Measurements from ENCODE around the gene SCYGR7.
"Not testable (repeated sequence)": the region's sequence is repeated elsewhere in the genome, so short reads cannot be mapped to it uniquely, and the experiment has no call there.

Gene SCYGR7, protein sequence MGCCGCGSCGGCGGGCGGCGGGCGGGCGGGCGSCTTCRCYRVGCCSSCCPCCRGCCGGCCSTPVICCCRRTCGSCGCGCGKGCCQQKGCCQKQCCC
- 0 reads per million in 2 donors for total RNA-seq

- DNase-seq = no peak
Observed at GRCh38 chr2:227728035-227728434, at the start of gene SCYGR7. Gene SCYGR7, plus strand, starts transcription at chr2:227728335. Its CDS starts 0 bp downstream, at chr2:227728335.

DNA sequence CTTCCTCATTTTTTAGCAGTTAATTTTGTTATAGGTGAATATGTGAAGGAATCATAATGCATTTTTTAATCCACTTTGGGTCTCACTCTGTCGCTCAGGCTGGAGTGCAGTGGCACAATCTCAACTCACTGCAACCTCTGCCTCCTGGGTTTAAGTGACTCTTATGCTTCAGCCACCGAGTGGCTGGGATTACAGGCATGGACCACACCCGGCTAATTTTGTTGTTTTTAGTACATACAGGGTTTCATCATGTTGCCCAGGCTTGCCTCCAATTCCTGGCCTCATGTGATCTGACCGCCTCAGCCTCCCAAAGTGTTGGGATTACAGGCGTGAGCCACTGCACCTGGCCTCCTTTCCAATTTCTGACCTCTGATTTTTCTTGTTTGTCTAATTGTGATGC lies 43.9 kb upstream of the SCYGR7 start:
- no peak for DNase-seq

DNA sequence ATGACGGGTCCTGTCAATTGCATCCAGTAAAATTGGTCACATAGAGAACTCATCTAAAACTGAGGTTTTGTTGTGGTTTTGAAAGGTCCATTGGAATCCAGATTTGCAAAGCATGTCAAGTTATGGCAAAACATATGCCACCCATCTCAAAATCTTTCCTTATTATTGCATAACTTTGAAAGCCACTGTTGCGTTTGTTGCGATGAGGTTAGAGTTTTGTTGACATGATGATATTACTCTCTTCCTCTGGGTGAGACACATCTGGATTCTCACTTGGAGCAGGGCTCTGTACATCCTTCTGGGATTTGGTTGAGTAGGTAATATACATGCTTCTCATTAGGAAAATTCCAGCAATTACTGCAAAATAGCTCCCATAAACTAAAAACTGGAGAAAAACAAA lies 40.9 kb upstream of the SCYGR7 start:
- no peak for DNase-seq

DNA sequence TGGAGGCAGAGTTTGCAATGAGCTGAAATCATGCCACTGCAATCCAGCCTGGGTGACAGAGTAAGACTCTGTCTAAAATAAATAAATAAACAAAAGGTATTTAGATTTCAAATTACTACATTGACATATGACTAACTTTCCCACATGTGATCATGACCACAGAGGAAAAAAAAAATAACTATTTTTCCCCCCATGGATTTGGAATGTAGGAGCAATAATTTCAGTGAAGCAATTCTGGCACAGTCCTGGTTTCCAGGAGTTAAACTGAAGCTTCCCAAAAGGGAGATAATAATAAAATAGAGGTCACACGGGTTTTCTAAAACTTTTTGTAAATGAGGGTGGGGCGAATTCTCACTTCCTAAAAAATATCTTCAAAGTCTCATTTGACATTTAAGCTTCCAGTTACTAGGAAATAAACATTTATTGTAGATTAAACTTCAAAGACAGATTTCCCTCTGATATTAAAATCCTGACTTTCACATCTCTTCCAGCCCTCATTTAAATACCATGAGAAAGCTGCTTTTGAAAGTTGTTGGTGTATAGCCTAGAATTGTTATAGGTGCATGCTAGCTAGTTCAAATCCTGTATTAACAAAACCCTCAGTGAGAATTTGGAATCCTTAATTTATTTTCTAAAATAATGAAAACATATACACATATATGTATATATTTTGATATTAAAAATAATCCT lies 31.0 kb upstream of the SCYGR7 start:
- DNase-seq = no peak

DNA sequence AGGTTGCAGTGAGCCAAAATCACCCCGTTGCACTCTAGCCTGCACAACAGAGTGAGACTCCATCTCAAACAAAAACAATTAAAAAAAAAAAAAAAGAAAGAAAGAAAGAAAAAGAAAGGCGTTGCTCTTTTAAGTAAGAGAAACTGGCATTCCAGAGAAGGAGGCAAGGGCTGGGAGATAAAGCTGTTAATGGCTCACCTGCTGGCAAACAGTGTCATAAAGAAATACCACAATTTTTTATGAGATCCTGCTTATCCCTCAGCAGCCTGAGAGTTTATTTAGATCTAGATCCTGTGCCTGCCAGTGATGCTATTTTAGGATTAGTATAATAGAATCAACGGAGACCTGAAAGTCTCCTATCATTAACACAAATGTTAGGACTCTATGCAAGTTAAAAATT lies 26.6 kb upstream of the SCYGR7 start:
- no peak for DNase-seq

GRCh38 chr2:227703280-227703732 lies 24.8 kb upstream of the SCYGR7 start:
- DNase-seq = no peak

GRCh38 chr2:227703961-227704360 lies 24.2 kb upstream of the SCYGR7 start:
- no peak for DNase-seq

DNA sequence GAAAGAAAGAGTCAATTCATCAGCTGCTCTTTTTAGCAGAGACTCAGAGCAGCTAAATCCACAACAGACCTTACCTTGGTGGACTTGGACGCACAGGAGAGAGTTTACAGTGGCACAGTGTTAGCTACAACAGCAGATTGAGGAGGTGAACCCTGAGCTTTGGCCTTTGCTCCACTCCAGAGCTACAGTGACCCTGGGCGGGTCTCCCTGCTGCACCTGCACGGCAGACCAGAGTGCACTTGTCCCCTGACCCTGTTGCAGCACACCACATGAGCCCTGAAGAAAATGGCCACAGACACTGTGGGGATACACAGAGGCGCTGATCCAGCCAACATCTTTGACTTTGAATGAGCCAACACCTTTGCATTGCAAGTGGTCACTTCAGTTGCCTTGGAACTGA lies 21.3 kb upstream of the SCYGR7 start:
- DNase-seq = no peak

- DNase-seq = no peak
Observed at GRCh38 chr2:227707390-227707789, 20.7 kb upstream of the SCYGR7 start.

DNA sequence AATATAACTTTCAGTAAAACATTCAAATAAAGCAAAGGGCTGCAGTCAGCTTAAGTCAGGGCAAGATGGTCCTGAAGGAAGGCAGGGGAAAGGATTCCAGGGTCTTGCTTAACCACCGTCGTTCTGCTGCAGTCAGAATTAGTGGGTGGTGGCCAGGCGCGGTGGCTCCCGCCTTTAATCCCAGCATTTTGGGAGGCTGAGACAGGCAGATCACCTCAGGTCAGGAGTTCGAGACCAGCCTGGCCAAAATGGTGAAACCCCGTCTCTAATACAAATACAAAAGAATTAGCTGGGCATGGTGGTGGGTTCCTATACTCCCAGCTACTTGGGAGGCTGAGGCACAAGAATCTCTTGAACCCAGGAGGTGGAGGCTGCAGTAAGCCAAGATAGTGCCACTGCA lies 17.1 kb upstream of the SCYGR7 start:
- no peak for DNase-seq

- DNase-seq = no peak
Observed at GRCh38 chr2:227713291-227713690, 14.8 kb upstream of the SCYGR7 start.

DNA sequence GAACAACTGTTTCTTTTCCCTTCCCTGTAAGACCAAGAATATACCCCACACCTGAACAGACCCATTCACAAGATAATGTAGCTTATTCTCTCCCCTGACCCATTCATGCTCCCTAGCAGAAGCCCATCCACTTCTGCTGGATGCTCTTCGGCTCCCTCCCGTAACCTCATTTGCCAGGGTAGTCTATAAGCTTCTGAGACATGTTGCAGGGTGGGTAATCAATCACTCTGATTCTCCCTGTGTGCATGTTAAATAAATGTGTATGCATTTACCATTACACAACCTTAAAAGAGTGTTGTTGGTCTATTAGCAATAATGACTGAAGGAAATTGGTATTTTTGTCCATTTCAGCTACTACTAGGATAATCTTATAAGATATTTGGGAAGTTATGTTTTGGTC lies 11.6 kb upstream of the SCYGR7 start:
- DNase-seq = no peak

DNA sequence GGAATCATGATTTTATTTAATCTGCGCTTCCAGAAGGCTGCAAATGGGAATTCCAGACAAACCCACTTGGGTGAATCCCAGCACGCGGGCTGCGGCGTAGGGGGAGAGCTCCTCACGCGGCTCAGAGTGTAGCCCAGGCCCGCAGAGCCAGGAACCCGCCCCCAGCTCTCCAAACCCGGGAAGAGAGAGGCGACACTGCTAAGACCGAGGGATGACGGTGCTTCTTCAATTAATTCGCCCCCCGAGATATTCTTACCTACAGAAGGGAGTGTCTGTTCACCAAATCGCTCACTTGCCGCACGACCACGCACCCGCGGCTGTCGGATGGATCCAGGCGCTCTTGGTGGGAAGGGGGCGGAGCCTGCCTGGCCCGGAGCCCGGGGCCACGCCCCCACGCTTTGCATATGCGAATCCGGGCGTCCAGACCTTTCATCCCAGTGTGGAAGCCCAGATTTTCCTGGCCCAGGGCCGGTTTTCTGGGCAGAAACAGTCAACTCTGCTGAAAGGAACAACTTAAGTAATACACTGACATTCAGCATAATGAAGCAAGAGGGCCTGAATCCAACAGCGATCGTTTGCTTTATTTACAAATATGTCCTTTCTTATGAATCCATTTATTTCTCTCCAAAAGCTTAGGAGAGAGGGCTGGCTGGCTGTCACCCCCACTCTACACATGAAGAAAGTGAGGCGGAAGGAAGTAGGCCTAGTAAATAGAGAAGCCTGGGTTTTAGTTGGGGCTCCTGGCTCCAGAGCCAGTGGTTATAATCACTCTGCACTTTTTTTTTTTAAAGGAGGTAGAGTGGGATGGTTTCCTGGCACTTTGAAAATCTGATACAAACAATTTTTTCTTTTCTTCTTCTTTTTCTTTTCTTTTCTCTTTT lies 10.2 kb upstream of the SCYGR7 start, which contains the start of gene SLC19A3:
Gene SLC19A3, minus strand, starts transcription at position 342 of the 881 bp plus-strand sequence. CDS start 15,710 bp downstream, outside the sequence.
- DNase-seq = no peak

GRCh38 chr2:227719641-227720040 lies 8.5 kb upstream of the SCYGR7 start:
- no peak for DNase-seq

DNA sequence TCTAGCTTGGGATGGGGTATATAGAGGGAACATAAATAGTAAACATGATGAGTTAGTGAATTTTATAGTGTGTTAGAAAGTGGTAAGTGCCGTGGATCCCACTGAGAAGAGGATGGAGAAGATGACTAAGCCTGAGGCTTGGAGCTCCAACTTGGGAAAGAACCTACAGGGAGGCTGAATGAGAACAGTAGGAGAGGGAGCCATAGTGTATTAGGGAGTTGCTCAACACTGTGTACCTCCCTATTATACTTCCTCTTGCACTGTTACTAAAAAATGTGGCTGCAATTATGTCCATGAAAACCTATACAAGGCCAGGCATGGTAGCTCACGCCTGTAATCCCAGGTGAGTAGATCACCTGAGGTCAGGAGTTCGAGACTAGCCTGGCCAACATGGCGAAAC lies 7.5 kb upstream of the SCYGR7 start:
- DNase-seq = no peak

GRCh38 chr2:227722821-227723220 lies 5.3 kb upstream of the SCYGR7 start:
- not testable (repeated sequence) for DNase-seq

GRCh38 chr2:227724394-227725039 lies 3.6 kb upstream of the SCYGR7 start, which contains the start of gene SCYGR6:
Gene SCYGR6, minus strand, starts transcription at chr2:227724757. Its CDS starts 0 bp downstream, at chr2:227724757.
- DNase-seq = no peak

DNA sequence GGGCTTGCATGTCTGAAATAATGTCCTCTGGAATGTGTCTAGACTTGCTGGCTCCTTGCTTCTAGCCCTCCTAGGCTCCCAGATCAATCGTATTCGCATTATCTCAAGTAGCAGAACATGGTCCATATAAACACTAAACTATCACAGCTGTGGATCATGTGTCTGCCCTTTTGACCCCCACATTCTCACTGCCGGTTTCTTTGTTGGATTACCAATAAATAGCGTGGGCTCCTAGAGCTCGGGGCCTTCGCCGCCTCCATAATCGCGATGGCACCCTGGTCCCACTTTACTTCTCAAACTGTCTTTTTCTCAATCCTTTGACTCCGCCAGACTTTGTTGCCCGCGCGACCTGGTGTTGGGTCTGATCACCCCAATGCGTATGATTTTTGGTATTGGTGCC lies 11.2 kb downstream of the SCYGR7 start:
- no peak for DNase-seq

- not testable (repeated sequence) for DNase-seq
Observed at GRCh38 chr2:227740705-227741104, 12.6 kb downstream of the SCYGR7 start.

- no peak for DNase-seq
Observed at GRCh38 chr2:227745594-227745993, 17.5 kb downstream of the SCYGR7 start, which contains the start of gene SCYGR8. Gene SCYGR8, plus strand, starts transcription at chr2:227745894. Its CDS starts 0 bp downstream, at chr2:227745894.

DNA sequence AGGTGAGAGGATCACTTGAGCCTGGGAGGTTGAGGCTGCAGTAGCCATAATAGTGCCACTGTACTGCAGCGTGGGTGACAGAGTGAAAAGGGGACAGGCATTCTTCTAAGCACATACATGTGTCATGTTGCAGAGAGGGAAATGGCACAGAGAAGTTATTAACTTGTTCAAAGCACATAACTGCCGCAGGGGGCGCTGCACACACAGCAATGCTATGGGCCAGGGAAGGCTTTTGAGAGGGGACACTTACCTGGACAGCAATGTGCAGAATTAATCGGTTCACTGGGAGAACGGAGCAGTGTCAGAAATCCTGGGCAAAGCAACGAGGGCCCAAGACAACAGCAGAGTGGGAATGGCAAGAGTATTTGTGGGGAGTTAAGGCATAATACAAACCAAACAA lies 19.9 kb downstream of the SCYGR7 start:
- DNase-seq = no peak

GRCh38 chr2:227756261-227756660 lies 28.1 kb downstream of the SCYGR7 start:
- not testable (repeated sequence) for DNase-seq
